Liver (tissue), 9 donors: ENCODE data around the gene TOP1. TPM values are rescaled to one million over a fixed set of nuclear protein-coding genes. Genes with fewer than 3 reads are reported as not detected.

Experiments used
- DNase-seq: peaks from one replicate; pipeline ENCODE4 v3.0.0-alpha.2; 2017; ENCODE audit warnings: low spot score
- H3K27ac ChIP-seq, 2 donors: one replicate each; pipeline ENCODE4 v1.7.0; 2013; ENCODE audit warnings: inconsistent platforms in 2 of 2, low read length in 2 of 2, control low read depth in 1 of 2, low read depth in 1 of 2, mild to moderate bottlenecking in 1 of 2
- H3K27me3 ChIP-seq, 4 donors: one replicate each; pipeline versions ENCODE4 v1.6.1 to v1.7.0; 2013; ENCODE audit warnings: low read length in 3 of 4, inconsistent platforms in 1 of 4, mild to moderate bottlenecking in 1 of 4, moderate library complexity in 1 of 4; ENCODE audit not compliant: control insufficient read depth in 4 of 4, insufficient read depth in 4 of 4
- H3K36me3 ChIP-seq, 4 donors: one replicate each; pipeline versions ENCODE4 v1.6.1 to v1.7.0; 2013; ENCODE audit warnings: low read length in 3 of 4, mild to moderate bottlenecking in 3 of 4, low read depth in 1 of 4, moderate library complexity in 1 of 4; ENCODE audit not compliant: control insufficient read depth in 4 of 4, insufficient read depth in 3 of 4
- H3K4me1 ChIP-seq, 4 donors: one replicate each; pipeline versions ENCODE4 v1.6.1 to v1.7.0; 2013; ENCODE audit warnings: low read length in 3 of 4, mild to moderate bottlenecking in 3 of 4, moderate library complexity in 1 of 4; ENCODE audit not compliant: control insufficient read depth in 4 of 4, insufficient read depth in 4 of 4
- H3K4me3 ChIP-seq, 3 donors: one replicate each; pipeline versions ENCODE4 v1.6.1 to v1.7.0; 2013; ENCODE audit warnings: low read length in 3 of 3, control low read depth in 1 of 3, low read depth in 1 of 3, mild to moderate bottlenecking in 1 of 3
- H3K9ac ChIP-seq, 2 donors: one replicate each; pipeline ENCODE4 v1.7.0; 2013; ENCODE audit warnings: low read length in 2 of 2, mild to moderate bottlenecking in 2 of 2, moderate library complexity in 2 of 2, control low read depth in 1 of 2, low read depth in 1 of 2
- H3K9me3 ChIP-seq, 4 donors: one replicate each; pipeline versions ENCODE4 v1.6.1 to v1.7.0; 2013; ENCODE audit warnings: low read length in 3 of 4; ENCODE audit not compliant: control insufficient read depth in 4 of 4
- EGR1 ChIP-seq, 2 donors: IDR thresholded peaks; 2 replicates each; pipeline ENCODE4 v1.6.1; 2016 to 2018; ENCODE audit warnings: antibody characterized with exemption in 2 of 2, low read depth in 2 of 2
- NR2F2 ChIP-seq: IDR thresholded peaks from 2 replicates; pipeline ENCODE4 v1.6.1; 2016; ENCODE audit warnings: antibody characterized with exemption
- RAD21 ChIP-seq, 2 donors: IDR thresholded peaks; 2 replicates each; pipeline ENCODE4 v1.6.1; 2016; ENCODE audit warnings: antibody characterized with exemption in 2 of 2, mild to moderate bottlenecking in 2 of 2
- RXRA ChIP-seq, 2 donors: IDR thresholded peaks; 2 replicates each; pipeline ENCODE4 v1.6.1; 2017 to 2018; ENCODE audit warnings: antibody characterized with exemption in 2 of 2, mild to moderate bottlenecking in 1 of 2
- SP1 ChIP-seq: IDR thresholded peaks from 2 replicates; pipeline ENCODE4 v1.6.1; 2018; ENCODE audit warnings: antibody characterized with exemption, mild to moderate bottlenecking
- TAF1 ChIP-seq: conservative IDR thresholded peaks from 2 replicates; pipeline ENCODE4 v1.6.1; 2016; ENCODE audit warnings: antibody characterized with exemption, mild to moderate bottlenecking
- YY1 ChIP-seq: IDR thresholded peaks from 2 replicates; pipeline ENCODE4 v1.6.1; 2016; ENCODE audit warnings: antibody characterized with exemption, mild to moderate bottlenecking
- WGBS: extraction: QIAGEN DNeasy Blood & Tissue Kit; methylation state at CpG from one replicate; pipeline ENCODE4 v1.1.7; 2013; 5-methylcytosine and 5-hydroxymethylcytosine counted together
- polyA plus RNA-seq, 2 donors: library from polyadenylated mRNA; stranded (reverse) in 1 of 2; unstranded in 1 of 2; fragments of 200-250 nt in 1 of 2; fragments of >200 nt in 1 of 2; fragmentation: Nextera tagmentation in 1 of 2; extraction: Ambion mirVana in 1 of 2; gene quantifications; one replicate each; pipeline versions ENCODE4 v1.2.1 to v1.2.3, GENCODE V29; 2013 to 2015
- total RNA-seq, 2 donors: library from RNA; depleted of rRNA; stranded (reverse); fragments of >200 nt; gene quantifications; one replicate each; pipeline ENCODE4 v1.2.3, GENCODE V29; 2014
- TF ChIP-seq, protein P1 (sequence below): IDR thresholded peaks from 2 replicates; pipeline ENCODE4 v1.6.1; 2016; ENCODE audit warnings: antibody characterized with exemption
- TF ChIP-seq, protein P2 (sequence below): IDR thresholded peaks from 2 replicates; pipeline ENCODE4 v1.6.1; 2016; ENCODE audit warnings: antibody characterized with exemption
- TF ChIP-seq, protein P3 (sequence below): IDR thresholded peaks from 2 replicates; pipeline ENCODE4 v1.6.1; 2016; ENCODE audit warnings: antibody characterized with exemption, mild to moderate bottlenecking
- TF ChIP-seq, protein P4 (sequence below): fragments of 150-350 bp; IDR thresholded peaks from 2 replicates; pipeline ENCODE4 v1.5.1; 2017; ENCODE audit warnings: improper control_type of control experiment, low read depth, low read length; ENCODE audit not compliant: missing input control
- TF ChIP-seq, protein P5 (sequence below): IDR thresholded peaks from 2 replicates; pipeline ENCODE4 v1.6.1; 2016; ENCODE audit warnings: antibody characterized with exemption
- donor health status: healthy.
- donor health status: healthy.
- donor health status: healthy.
- donor health status: healthy.
- donor health status: healthy.

The TOP1 gene
- total and polyA plus RNA-seq, 4 donors = 13.7 to 62.1 (median 19.4) TPM

DNA sequence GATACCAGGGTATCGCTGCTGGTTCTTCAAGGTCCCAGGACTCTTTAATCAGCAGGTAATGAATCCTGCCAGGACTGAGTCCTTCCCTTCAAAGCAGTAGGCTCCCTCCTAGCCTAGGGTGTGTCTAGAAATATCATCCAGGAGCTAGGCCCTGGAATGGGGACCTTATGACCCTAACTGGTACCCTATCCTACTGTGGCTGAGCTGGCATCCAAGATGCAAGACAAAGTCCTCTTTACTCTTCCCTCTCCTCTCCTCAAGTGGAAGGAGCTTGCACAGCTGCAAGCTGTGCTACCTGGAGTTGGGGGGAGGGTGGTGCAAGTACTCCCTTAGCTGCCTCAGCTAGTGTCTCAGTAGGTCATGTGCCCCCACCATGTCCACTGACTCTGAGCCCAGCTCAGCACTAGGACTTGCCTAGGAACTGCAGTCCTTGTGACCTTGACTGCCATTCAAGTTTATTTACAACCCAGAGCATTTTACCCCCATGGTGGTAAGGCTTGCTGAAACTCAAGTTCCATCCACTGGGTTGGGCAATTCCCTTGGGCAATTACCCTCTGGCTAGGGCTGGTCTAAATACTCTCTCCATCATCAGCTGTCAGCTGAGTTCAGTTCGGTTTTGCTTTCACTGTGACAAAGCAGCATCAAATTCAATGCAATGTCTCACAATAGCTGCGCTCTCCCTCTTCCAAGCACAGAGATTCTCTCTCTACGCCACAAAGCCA, 48.4 kb upstream of the TOP1 start:
- Histone ChIP-seq H3K27ac (no peak overlapping the region), H3K27me3 (no peaks in the 10 kb centered on the region), H3K9me3 (peaks cover 0 to 11% (median under 1%) of the 10 kb centered on the region in 4 donors), H3K36me3 (no peaks in the 10 kb centered on the region), H3K9ac (no peak overlapping the region), H3K4me3 (no peak overlapping the region), H3K4me1 (no peaks in the 10 kb centered on the region)
- TF ChIP-seq, protein P1, sequence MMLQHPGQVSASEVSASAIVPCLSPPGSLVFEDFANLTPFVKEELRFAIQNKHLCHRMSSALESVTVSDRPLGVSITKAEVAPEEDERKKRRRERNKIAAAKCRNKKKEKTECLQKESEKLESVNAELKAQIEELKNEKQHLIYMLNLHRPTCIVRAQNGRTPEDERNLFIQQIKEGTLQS = no peak
- TF ChIP-seq, protein P2, sequence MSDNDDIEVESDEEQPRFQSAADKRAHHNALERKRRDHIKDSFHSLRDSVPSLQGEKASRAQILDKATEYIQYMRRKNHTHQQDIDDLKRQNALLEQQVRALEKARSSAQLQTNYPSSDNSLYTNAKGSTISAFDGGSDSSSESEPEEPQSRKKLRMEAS = no peak
- TF ChIP-seq TAF1 (no peak), SP1 (no peak), YY1 (no peak), RAD21 (IDR thresholded peaks at IDR 0.05) (no peak), EGR1 (IDR thresholded peaks at IDR 0.05; ENCODE audit: low read depth in 2 of 2) (no peak), NR2F2 (no peak), RXRA (IDR thresholded peaks at IDR 0.05) (no peak)
- TF ChIP-seq, protein P3, sequence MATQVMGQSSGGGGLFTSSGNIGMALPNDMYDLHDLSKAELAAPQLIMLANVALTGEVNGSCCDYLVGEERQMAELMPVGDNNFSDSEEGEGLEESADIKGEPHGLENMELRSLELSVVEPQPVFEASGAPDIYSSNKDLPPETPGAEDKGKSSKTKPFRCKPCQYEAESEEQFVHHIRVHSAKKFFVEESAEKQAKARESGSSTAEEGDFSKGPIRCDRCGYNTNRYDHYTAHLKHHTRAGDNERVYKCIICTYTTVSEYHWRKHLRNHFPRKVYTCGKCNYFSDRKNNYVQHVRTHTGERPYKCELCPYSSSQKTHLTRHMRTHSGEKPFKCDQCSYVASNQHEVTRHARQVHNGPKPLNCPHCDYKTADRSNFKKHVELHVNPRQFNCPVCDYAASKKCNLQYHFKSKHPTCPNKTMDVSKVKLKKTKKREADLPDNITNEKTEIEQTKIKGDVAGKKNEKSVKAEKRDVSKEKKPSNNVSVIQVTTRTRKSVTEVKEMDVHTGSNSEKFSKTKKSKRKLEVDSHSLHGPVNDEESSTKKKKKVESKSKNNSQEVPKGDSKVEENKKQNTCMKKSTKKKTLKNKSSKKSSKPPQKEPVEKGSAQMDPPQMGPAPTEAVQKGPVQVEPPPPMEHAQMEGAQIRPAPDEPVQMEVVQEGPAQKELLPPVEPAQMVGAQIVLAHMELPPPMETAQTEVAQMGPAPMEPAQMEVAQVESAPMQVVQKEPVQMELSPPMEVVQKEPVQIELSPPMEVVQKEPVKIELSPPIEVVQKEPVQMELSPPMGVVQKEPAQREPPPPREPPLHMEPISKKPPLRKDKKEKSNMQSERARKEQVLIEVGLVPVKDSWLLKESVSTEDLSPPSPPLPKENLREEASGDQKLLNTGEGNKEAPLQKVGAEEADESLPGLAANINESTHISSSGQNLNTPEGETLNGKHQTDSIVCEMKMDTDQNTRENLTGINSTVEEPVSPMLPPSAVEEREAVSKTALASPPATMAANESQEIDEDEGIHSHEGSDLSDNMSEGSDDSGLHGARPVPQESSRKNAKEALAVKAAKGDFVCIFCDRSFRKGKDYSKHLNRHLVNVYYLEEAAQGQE = no peak
- TF ChIP-seq, protein P4, sequence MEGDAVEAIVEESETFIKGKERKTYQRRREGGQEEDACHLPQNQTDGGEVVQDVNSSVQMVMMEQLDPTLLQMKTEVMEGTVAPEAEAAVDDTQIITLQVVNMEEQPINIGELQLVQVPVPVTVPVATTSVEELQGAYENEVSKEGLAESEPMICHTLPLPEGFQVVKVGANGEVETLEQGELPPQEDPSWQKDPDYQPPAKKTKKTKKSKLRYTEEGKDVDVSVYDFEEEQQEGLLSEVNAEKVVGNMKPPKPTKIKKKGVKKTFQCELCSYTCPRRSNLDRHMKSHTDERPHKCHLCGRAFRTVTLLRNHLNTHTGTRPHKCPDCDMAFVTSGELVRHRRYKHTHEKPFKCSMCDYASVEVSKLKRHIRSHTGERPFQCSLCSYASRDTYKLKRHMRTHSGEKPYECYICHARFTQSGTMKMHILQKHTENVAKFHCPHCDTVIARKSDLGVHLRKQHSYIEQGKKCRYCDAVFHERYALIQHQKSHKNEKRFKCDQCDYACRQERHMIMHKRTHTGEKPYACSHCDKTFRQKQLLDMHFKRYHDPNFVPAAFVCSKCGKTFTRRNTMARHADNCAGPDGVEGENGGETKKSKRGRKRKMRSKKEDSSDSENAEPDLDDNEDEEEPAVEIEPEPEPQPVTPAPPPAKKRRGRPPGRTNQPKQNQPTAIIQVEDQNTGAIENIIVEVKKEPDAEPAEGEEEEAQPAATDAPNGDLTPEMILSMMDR = no peak
- TF ChIP-seq, protein P5, sequence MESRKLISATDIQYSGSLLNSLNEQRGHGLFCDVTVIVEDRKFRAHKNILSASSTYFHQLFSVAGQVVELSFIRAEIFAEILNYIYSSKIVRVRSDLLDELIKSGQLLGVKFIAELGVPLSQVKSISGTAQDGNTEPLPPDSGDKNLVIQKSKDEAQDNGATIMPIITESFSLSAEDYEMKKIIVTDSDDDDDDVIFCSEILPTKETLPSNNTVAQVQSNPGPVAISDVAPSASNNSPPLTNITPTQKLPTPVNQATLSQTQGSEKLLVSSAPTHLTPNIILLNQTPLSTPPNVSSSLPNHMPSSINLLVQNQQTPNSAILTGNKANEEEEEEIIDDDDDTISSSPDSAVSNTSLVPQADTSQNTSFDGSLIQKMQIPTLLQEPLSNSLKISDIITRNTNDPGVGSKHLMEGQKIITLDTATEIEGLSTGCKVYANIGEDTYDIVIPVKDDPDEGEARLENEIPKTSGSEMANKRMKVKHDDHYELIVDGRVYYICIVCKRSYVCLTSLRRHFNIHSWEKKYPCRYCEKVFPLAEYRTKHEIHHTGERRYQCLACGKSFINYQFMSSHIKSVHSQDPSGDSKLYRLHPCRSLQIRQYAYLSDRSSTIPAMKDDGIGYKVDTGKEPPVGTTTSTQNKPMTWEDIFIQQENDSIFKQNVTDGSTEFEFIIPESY = no peak
- 92% methylated on average over 4 of the region's 4 CpGs for WGBS
- no peak for DNase-seq

DNA sequence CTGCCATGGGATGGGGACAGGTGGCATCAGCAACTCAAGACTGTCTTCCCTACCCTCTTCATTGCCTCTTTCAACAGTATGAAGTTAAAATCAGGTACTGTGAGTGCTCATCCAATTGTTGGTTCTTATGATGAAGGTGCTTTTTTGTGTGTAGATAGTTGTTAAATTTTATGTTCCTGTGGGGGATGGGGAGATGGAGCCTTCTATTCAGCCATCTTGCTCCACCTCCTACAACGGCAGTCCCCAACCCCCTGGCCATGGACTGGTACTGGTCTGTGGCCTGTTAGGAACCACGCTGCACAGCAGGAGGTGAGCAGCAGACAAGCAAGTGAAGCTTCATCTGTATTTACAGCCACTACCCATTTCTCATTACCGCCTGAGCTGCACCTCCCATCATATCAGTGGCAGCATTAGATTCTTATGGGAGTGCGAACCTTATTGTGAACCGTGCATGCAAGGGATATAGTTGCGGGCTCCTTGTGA, 47.8 kb upstream of the TOP1 start:
- Histone ChIP-seq H3K27me3 (no peaks in the 10 kb centered on the region), H3K36me3 (no peaks in the 10 kb centered on the region), H3K4me1 (no peaks in the 10 kb centered on the region), H3K9ac (no peak overlapping the region), H3K27ac (no peak overlapping the region), H3K9me3 (peaks cover 0 to 11% (median under 1%) of the 10 kb centered on the region in 4 donors), H3K4me3 (no peak overlapping the region)
- DNase-seq = no peak
- TF ChIP-seq TAF1 (no peak), SP1 (no peak)
- 96% methylated on average over 6 of the region's 6 CpGs for WGBS
